Fibroblast of skin of left biceps (primary cell): Measurements from ENCODE around the gene ATXN10.
"Not testable (repeated sequence)": the region's sequence is repeated elsewhere in the genome, so short reads cannot be mapped to it uniquely, and the experiment has no call there.

ENCODE experiments used
- DNase-seq, 2 experiments: peaks; one replicate each; pipeline ENCODE4 v3.0.0-alpha.2; 2013; ENCODE audit warnings: low read depth in 2 of 2

The ATXN10 gene

GRCh38 chr22:45709060-45709739 is 37.6 kb downstream of the ATXN10 start:
- DNase-seq, result no peak

DNA sequence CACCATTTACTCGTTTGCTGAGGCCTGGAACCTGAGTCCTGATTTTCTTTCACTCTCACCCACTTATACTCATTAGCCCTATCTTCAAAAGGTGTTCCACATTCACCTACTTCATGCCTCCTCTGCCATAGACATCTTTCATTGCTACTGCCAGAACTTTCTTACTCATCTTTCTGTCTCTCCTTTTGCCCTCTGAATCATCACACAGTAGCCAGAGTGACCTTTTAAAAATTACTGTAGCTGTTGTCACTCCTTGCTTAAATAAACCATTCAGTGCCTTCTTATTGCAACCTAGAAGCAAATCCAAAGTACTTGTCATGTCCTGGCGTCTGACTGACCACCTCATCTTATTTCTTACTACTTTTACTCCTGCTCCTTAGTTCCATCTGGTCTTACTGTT is 38.2 kb downstream of the ATXN10 start:
- no peak for DNase-seq

DNA sequence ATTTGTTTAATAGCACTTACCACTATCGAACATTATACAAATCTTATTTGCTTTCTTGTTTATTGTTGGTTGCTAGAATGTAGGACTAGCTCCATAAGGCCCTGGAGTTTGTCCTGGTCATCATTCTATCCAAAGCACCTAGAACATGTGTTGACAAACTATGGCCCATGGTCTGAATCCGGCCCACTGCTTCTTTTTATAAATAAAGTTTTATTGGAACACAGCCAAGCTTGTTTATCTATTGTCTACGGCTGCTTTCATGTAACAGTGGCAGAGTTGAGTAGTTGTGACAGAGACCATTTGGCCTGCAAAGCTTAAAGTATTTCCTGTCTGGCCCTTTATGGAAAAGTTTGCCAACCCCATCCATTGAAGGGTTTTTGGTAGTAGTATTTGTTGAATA is 38.8 kb downstream of the ATXN10 start:
- DNase-seq, result no peak

GRCh38 chr22:45714390-45714789 is 42.8 kb downstream of the ATXN10 start:
- DNase-seq, result not testable (repeated sequence)

DNA sequence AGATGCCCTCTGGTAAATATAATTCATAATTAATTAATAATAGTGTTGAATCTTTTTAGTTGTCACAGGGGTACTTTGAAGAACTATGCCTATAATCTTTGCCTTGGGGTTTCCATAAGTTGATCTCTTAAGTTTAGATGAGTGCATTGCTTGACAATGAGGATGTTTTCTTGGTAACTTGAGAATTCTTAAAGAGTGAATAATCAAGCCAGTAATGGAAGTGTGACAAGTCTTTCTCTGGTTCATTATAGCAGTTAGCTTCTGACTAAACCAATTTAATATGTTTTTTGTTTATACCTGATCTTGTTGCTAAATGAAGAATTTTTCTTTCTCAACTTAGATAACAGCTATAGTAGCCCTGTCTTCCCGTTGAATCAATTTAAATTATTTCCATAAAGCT is 46.2 kb downstream of the ATXN10 start:
- peak in 1 of 2 experiments; percentile 27 for DNase-seq

- DNase-seq, result no peak
These were observed 46.8 kb downstream of the ATXN10 start for GRCh38 chr22:45718391-45718790.

- DNase-seq, result no peak
These were observed 49.3 kb downstream of the ATXN10 start for GRCh38 chr22:45720839-45721378.

GRCh38 chr22:45722006-45722405 is 50.4 kb downstream of the ATXN10 start:
- no peak for DNase-seq

DNA sequence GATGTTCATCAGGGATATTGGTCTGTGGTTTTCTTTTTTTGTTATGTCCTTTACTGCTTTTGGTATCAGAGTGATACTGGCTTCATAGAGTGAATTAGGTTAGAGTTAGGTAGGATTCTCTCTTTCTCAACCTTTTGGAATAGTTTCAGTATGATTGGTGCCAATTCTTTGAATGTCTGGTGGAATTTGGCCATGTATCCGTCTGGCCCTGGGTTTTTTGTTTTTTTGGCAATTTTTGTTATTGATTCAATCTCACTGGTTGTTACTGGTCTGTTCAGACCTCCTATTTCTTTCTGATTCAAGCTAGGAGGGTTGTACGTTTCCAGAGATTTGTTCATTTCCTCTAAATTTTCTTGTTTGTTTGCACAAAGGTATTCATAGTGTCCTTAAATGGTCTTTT is 54.4 kb downstream of the ATXN10 start:
- DNase-seq, result no peak

GRCh38 chr22:45731041-45731797 is 59.6 kb downstream of the ATXN10 start:
- DNase-seq, result no peak

GRCh38 chr22:45731798-45732495 is 60.3 kb downstream of the ATXN10 start:
- no peak for DNase-seq

GRCh38 chr22:45735273-45735672 is 63.6 kb downstream of the ATXN10 start:
- no peak for DNase-seq

- DNase-seq, result no peak
These were observed 66.6 kb downstream of the ATXN10 start for GRCh38 chr22:45738206-45738605.

DNA sequence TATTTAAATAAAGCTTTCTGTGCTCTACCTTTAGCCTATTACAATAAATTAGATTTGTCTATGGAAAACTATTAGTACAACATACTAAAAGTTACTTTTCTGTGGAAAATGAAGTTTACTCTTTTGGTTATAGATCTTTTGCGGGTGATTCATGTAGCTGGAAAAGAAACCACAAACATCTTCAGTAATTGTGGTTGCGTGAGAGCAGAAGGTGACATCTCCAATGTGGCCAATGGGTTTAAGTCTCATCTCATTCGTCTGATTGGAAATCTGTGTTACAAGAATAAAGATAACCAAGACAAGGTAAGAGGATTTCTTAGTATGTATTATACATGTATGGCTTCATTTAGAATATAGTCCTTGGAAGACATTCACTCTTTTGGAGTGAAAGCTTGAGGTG is 68.6 kb downstream of the ATXN10 start:
- no peak for DNase-seq

DNA sequence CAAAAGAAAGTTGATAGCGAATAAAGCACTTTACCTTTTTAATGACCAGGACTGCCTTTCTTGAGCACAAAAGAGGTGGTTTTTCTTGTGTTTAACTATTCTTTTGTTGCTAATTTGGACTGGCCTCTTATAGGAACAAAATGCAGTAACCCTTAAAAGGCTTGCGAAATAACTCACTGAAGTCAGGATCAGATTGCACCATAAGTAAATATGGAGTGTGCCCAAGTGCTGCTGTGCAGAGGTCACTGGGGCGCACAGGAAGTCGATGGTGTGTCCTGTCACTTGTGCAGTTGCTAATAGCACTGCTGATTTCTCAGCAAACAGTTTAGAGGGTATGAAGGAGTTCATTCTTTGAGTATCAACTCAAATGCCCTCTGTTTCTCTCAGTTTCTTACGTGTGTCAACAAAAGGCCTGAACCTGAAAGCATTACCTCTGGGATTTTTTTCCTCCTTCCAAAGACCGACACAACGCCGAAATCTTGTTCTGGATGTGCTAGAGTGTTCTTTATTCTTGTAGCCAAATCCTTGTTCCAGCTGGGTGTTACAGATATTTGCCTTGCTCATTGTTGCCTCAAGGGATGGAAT is 71.3 kb downstream of the ATXN10 start:
- DNase-seq, result no peak

DNA sequence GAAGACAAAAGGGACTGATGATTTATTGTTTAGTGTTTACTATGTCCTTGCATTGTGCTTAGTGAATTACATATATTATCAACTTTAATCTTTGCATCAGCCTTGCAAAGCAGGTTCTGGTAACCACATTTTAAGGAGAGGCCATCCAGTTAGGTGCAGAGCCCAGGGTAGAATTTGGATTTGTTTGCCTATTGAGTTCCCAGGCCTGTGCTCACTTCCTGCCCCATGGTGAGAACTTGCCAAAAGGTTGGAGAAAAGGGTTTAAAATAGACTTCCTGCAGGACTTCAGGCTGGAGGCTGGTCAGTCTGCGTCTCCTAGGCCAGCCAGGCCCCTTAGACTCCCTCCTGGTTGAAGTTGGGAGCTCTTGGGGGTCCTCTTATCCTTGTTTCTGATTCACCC is 72.1 kb downstream of the ATXN10 start:
- no peak for DNase-seq

- no peak for DNase-seq
These were observed 72.8 kb downstream of the ATXN10 start for GRCh38 chr22:45744442-45744841.

- no peak for DNase-seq
These were observed 79.0 kb downstream of the ATXN10 start for GRCh38 chr22:45750626-45751025.

GRCh38 chr22:45752036-45752435 is 80.4 kb downstream of the ATXN10 start:
- no peak for DNase-seq

DNA sequence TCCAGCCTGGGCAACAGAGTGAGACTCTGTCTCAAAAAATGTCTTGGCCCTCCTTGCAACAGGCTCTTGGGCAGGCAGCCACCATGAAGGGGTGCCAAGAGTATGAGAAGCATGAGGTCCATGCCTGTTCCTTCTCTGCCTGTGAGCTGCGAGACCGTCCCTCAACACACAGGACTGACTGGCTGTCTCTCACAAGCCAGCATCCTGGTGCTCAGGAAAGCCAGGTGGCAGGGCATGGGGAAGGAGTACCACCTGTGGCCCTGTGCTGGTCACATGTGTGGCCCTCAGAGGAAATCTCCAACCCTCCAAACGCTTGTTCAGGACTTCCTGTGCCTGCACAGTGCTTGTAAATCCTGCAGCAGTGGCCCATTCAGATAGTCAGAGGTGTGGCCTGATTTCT is 83.2 kb downstream of the ATXN10 start:
- DNase-seq, result no peak

- DNase-seq, result no peak
These were observed 84.9 kb downstream of the ATXN10 start for GRCh38 chr22:45756558-45756957.

GRCh38 chr22:45757068-45757467 is 85.4 kb downstream of the ATXN10 start:
- peak in 1 of 2 experiments; percentile 7 for DNase-seq
